ENCODE measurements around the gene SLC30A4.

SLC30A4 gene

DNA sequence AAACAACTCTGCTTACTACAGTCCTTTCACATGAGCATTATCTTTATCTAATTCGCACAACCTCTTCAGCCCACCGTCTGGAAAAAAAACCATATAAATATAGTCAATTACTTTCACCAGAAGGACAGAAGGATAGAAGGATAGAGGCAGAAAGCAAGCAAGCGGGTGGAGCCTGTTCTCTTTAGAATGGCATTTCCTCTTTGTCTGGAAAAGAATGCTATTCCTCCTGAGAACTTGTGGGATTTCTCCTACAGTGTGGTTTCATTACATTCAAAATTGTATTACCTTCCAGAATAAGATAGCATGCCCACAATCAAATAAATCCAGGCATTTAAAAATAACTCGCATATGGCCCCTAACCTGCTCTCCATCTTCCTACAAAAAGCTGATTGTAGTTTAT is 23.1 kb downstream of the SLC30A4 start:
- DNase-seq: no peak

DNA sequence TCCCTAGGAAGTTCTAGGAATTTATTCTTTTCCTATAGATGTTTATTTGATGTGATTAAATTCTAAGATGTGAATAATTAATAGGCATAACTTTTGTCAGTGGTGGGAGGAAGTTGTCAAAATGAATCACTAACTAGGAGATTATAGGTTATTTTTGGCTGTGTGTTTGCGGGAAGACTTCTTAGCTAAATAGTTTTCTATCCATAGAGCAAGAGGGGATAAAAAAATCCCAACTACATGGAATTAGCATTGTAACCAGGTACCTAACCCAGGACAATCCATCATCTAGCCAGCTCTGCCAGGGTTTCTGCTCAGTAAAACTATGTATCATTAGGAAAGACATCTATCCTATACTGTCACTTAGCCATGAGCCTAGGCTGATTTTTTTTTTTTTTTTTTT is 23.9 kb downstream of the SLC30A4 start:
- DNase-seq: no peak

- DNase-seq: no peak
Measured at GRCh38 chr15:45497261-45497660, 25.3 kb downstream of the SLC30A4 start.

DNA sequence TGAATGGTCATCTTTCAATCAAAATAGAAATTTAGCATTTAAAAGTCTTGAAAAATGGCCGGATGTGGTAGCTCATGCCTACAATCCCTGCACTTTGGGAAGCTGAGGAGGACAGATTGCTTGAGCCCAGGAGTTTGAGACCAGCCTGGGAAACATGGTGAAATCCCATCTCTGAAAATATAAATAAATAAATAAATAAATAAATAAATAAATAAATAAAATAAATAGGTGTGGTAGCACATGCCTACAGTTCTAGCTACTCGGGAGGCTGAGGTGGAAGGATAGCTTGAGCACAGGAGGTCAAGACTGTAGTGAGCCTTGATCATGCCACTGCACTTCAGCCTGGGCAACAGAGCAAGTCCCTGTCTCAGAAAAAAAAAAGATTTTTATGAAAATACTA is 25.9 kb downstream of the SLC30A4 start:
- DNase-seq: no peak

- DNase-seq: no peak
Measured at GRCh38 chr15:45495588-45495987, 27.0 kb downstream of the SLC30A4 start.

DNA sequence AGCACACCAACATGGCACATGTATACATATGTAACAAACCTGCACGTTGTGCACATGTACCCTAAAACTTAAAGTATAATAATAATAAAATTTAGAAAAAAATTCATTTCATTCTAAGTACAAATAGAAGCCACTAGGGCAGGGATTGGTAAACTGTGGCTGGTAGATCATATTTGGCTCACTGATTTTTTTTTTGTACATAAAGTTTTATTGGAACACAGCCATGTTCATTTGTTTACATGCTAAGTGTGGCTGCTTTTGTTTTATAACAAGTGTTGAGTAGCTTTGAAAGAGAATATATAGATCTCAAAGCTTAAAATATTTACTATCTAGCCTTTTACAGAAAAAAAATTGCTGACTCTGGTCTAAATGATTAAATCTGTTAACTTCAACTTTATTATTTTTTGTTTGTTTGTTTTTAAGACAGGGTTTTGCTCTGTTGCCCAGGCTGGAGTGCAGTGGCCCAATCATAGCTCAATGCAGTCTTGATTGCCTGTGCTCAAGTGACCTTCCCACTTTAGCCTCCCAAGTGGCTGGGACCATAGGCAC is 32.8 kb downstream of the SLC30A4 start:
- no peak for DNase-seq

- DNase-seq: no peak
Measured at GRCh38 chr15:45486317-45486716, 36.2 kb downstream of the SLC30A4 start.

DNA sequence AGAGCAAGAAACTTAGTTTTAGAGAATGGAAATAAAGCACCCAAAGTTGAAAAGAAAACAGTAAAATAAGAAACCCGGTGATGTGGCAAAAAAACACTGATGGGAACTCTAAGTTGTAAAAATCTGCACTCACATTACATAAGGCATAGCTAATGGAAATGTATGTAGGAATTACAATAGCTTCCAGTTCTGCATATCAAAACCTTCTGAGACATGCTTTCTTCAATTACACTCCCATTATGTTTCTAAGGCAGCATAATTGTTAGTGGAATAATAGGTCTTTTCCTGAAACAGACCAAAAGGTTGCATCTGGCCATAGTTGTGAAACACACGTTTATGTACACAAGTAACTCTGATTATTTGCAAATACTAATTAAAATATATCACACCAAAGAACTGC is 41.4 kb downstream of the SLC30A4 start:
- DNase-seq: no peak

GRCh38 chr15:45476410-45476809 is 46.1 kb downstream of the SLC30A4 start:
- DNase-seq: no peak

DNA sequence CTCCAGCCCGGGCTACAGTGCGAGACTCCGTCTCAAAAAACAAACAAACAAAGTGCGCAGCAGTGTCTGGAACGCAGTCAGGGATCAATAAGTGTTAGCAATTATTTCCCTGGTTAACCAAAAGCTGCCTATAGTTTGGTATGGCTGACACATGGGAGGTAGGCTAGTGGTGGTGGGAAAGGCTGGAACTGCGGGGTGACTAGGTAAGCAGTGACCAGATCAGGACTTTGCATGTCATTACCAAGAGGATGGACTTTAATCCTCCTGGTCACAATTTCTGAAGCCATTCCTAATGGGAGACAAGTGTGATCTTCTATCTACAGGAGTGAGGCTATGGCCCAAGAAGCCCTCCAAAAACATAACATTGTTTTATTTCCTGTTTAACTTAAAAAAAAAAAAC is 47.8 kb downstream of the SLC30A4 start:
- DNase-seq: no peak

DNA sequence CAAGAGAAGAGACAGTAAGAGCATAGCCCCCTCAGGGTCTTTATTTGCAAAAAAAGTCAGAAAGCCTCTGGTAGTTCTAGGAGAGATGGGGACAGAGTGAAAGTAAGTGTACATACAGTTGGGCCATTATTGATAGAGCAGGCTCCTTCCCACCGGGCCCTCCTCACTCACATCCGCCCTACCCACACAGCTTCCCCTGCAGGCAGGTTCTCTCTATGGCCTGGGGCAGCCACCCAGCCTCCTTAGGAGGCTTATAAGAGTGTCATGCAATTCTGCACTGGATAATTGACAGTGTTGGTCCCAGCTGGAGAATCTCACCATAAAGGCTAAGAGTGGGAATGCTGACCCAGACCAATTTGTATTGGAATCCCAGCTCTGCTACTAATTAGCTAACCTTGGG is 49.5 kb downstream of the SLC30A4 start:
- no peak for DNase-seq

DNA sequence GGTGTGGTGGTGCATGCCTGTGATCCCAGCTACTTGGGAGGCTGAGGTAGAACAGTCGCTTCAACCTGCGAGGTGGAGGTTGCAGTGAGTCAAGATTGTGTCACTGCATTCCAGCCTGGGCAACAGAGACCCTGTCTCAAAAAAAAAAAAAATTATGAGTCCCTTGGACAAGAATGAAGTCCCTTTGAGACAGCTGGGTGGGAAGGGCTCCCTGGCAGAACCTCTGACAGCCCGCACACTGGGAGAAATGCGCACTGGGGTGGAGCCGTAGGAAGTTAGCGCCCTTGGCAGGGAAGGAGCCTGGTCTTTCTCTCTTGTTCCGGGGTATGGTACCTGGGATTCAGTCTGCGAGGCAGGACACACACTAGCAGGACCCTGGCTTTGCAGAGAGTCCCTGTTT is 51.4 kb downstream of the SLC30A4 start:
- no peak for DNase-seq

GRCh38 chr15:45469441-45469840 is 53.1 kb downstream of the SLC30A4 start:
- DNase-seq: no peak

DNA sequence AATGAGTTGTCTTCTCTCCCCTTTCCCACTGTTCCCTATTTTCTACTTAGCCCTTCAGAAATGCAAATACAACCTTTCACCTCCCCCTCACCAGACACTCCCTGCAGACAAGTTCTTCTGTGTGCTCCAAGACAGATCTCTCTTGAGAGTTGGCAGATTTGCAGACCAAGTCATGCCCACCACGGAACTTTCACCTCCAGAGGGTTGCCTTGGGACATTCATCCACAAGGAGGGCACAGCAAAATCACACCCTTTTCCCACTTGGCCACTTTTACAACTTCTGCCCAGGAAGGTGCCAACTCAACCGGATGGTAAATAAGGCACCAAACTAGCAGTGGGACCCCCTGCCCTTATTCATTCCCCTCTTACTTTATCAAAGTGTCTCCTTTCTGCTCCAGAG is 53.5 kb downstream of the SLC30A4 start:
- no peak for DNase-seq

DNA sequence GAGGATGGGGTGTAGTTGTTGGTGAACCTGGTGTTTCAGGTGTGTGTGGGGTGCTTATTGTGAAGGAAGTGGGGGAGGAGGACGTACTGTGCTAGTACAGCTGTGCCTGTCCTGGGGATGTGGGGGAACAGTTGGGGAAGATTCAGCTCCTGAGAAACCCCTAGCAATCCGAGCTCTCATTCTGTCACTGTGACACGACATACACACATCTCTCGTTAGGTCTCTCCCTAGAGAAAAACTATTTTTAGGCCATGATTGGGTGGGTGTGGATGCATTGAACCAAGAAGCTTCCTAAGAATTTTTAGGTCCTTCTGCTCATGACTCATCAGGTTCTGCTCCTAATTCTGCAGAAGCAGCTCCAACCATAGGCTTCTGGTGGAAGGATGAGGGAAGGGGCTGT is 54.3 kb downstream of the SLC30A4 start:
- no peak for DNase-seq

DNA sequence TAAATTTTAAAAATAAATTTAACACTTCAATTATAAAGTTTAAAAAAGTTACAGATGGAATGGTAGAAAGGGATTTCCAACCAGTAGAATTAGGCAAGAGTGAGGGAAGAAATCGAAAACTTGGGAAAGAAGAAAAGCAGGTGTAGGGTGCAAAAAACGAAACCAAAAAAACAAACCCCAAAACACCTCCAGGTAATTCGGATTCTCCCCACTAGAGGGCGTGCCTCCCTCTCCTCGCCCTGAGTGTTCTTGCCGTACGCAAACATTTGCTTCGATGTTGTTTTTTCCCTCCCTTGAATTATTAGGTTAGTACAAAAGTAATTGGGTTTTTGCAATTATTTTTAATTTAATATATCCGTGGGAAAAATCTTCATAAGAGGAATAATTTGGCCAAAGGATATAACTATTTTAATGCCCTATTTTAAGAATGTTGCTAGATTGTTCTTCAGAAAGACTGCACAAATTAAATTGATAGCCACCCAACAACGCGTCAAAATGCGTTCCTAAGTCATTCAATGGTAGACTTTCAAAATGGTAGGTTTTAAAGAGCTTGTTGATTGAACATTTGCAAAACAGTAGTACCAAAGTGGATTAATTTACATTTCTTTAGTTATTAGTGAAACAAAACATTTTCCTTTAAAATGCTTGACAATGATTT is 63.7 kb downstream of the SLC30A4 start:
- peak; percentile 72 for DNase-seq

DNA sequence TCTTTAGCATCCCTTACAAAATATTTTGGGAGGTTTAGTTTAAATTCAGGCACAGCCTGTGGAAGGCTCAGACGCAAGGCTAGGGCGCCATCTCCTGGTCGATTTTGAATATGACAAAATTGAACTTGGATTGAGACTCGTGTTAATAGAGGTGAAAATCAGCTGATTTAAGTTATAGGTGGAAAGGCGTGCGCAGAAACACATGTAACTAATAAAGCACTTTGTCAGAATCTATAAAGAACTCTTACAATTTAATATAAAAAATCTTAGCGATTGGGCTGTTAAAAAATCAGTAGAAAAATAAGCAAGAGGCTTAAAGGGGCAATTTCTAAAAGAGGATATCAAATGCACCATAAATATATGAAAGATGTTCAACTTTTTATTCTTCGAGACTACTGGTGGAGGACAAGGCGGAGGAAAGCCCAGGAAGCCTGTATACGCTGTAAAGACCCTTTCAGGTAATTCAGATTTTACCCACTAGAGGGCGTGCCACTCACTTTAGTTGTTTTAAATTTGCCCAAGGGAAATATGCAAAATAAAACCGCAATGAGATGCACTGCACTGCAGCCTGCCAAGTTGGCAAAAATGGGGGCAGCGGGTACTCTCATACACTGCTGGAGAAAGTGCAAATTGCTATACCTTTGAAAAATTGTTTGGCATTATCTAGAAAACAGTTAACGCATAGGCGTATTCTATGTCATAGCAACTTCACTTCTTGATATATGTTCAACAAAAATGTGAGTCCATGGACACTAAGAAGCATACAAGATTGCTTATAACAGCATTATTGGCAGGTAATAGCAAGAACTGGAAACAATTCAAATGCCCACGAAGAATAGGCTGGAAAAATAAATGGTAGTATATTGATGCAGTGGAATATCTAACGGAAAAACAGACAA is 64.7 kb downstream of the SLC30A4 start:
- DNase-seq: peak; percentile 53

GRCh38 chr15:45457220-45457619 is 65.3 kb downstream of the SLC30A4 start:
- no peak for DNase-seq

- peak; percentile 70 for DNase-seq
Measured at GRCh38 chr15:45456212-45457106, 66.1 kb downstream of the SLC30A4 start.

GRCh38 chr15:45454814-45455213 is 67.7 kb downstream of the SLC30A4 start:
- DNase-seq: peak; percentile 54

GRCh38 chr15:45451265-45451664 is 71.3 kb downstream of the SLC30A4 start:
- no peak for DNase-seq

- DNase-seq: no peak
Measured at GRCh38 chr15:45449916-45450867, 72.4 kb downstream of the SLC30A4 start.
